Prostate gland (tissue), 2 donors: ENCODE results near the gene CEBPZ. TPM values are rescaled to one million over a fixed set of nuclear protein-coding genes. Genes with fewer than 3 reads are reported as not detected.

Source experiments
- DNase-seq: peaks from one replicate; pipeline ENCODE4 v3.0.0-alpha.2; 2019; ENCODE audit warnings: low spot score
- H3K27ac ChIP-seq, 2 donors: fragments of 200-600 bp; sonication (generic); 2 replicates each; pipeline ENCODE4 v1.5.1; 2017 to 2019
- H3K27me3 ChIP-seq: fragments of 200-600 bp; sonication (generic); replicated peaks from 2 replicates; pipeline ENCODE4 v1.5.1; 2019; ENCODE audit not compliant: insufficient read depth
- H3K36me3 ChIP-seq, 2 donors: fragments of 200-600 bp; sonication (generic); 1 replicate in 1 of 2; 2 replicates in 1 of 2; pipeline versions ENCODE4 v1.5.1 to v1.8.1; 2017 to 2019
- H3K4me1 ChIP-seq: fragments of 200-600 bp; sonication (generic); replicated peaks from 2 replicates; pipeline ENCODE4 v1.5.1; 2019
- H3K4me3 ChIP-seq, 2 donors: fragments of 200-600 bp; sonication (generic); 2 replicates each; pipeline ENCODE4 v1.5.1; 2017 to 2019
- H3K9me3 ChIP-seq: fragments of 200-600 bp; sonication (generic); 2 replicates; pipeline ENCODE4 v1.5.1; 2017
- CTCF ChIP-seq, 4 experiments: fragments of 200-600 bp in 2 of 4; fragments of 450-650 bp in 2 of 4; sonication (generic) in 2 of 4; IDR thresholded peaks; 1 replicate in 3 of 4; 2 replicates in 1 of 4; pipeline ENCODE4 v1.5.1; 2016 to 2019; ENCODE audit warnings: antibody characterized with exemption in 4 of 4, mild to moderate bottlenecking in 2 of 4, moderate library complexity in 2 of 4
- POLR2A ChIP-seq: fragments of 450-650 bp; IDR thresholded peaks from one replicate; pipeline ENCODE4 v1.6.1; 2016; ENCODE audit warnings: antibody characterized with exemption, mild to moderate bottlenecking
- POLR2AphosphoS5 ChIP-seq: sonication (generic); formaldehyde crosslinking; IDR thresholded peaks from one replicate; pipeline ENCODE4 v1.6.1; 2017; ENCODE audit warnings: antibody characterized with exemption
- WGBS: methylation state at CpG from one replicate; pipeline ENCODE4 v1.1.5; 2018; 5-methylcytosine and 5-hydroxymethylcytosine counted together
- intact Hi-C: fragments of 100-400 bp; cut with DNase I; formaldehyde crosslinking; loops from one replicate; pipeline ENCODE4 v1.14.2; 2022
- total RNA-seq, 2 donors: library from RNA; depleted of rRNA; stranded (reverse); fragments of >200 nt; gene quantifications; one replicate each; pipeline ENCODE4 v1.1.0, GENCODE V29; 2016

CEBPZ gene
- total RNA-seq, 2 donors from 2014 or later = 27.5 to 35.4 TPM

GRCh38 chr2:37268111-37268510 lies 36.7 kb upstream of the CEBPZ start:
- DNase-seq = no peak
- Histone ChIP-seq H3K4me3 (no peak overlapping the region), H3K27me3 (no peaks in the 10 kb centered on the region), H3K36me3 (no peaks in the 10 kb centered on the region), H3K27ac (no peak overlapping the region), H3K4me1 (no peaks in the 10 kb centered on the region), H3K9me3 (no peaks in the 10 kb centered on the region)
- TF ChIP-seq POLR2AphosphoS5 = no peak
- TF ChIP-seq POLR2A = no peak
- no peak for TF ChIP-seq CTCF (IDR thresholded peaks at IDR 0.05)
- intact Hi-C loops = no loop called here
- WGBS = 74% methylated on average over 4 of the region's 4 CpGs

GRCh38 chr2:37267685-37268084 lies 36.3 kb upstream of the CEBPZ start:
- no peak for TF ChIP-seq POLR2AphosphoS5
- no peak for TF ChIP-seq CTCF (IDR thresholded peaks at IDR 0.05)
- TF ChIP-seq POLR2A = no peak
- Histone ChIP-seq H3K4me3 (no peak overlapping the region), H3K36me3 (no peaks in the 10 kb centered on the region), H3K4me1 (no peaks in the 10 kb centered on the region), H3K27me3 (no peaks in the 10 kb centered on the region), H3K9me3 (no peaks in the 10 kb centered on the region), H3K27ac (no peak overlapping the region)
- no peak for DNase-seq
- intact Hi-C loops = no loop called here

GRCh38 chr2:37263839-37264238 lies 32.4 kb upstream of the CEBPZ start:
- H3K27me3 ChIP-seq = no peaks in the 10 kb centered on the region
- no peak for DNase-seq
- no peaks in the 10 kb centered on the region for H3K36me3 ChIP-seq
- H3K27ac ChIP-seq = no peak overlapping the region
- no peak for TF ChIP-seq POLR2A
- no peak for TF ChIP-seq CTCF (IDR thresholded peaks at IDR 0.05)
- TF ChIP-seq POLR2AphosphoS5 = no peak
- no peaks in the 10 kb centered on the region for H3K4me1 ChIP-seq
- H3K4me3 ChIP-seq = no peak overlapping the region
- intact Hi-C loops = no loop called here
- 77% methylated on average over 2 of the region's 2 CpGs for WGBS
- H3K9me3 ChIP-seq = no peaks in the 10 kb centered on the region

GRCh38 chr2:37262522-37262921 lies 31.1 kb upstream of the CEBPZ start:
- WGBS = 78% methylated on average over 2 of the region's 2 CpGs
- no peaks in the 10 kb centered on the region for H3K36me3 ChIP-seq
- TF ChIP-seq POLR2AphosphoS5 = no peak
- no peak for TF ChIP-seq CTCF (IDR thresholded peaks at IDR 0.05)
- TF ChIP-seq POLR2A = no peak
- H3K27ac ChIP-seq = no peak overlapping the region
- H3K27me3 ChIP-seq = no peaks in the 10 kb centered on the region
- intact Hi-C loops = no loop called here
- no peak for DNase-seq
- H3K9me3 ChIP-seq = no peaks in the 10 kb centered on the region
- H3K4me1 ChIP-seq = no peaks in the 10 kb centered on the region
- no peak overlapping the region for H3K4me3 ChIP-seq

- no peak for DNase-seq
- no peaks in the 10 kb centered on the region for H3K4me1 ChIP-seq
- intact Hi-C loops = no loop called here
- H3K36me3 ChIP-seq = peaks cover 3% of the 10 kb centered on the region in 2 donors
- H3K4me3 ChIP-seq = no peak overlapping the region
- TF ChIP-seq POLR2AphosphoS5 = no peak
- no peak for TF ChIP-seq CTCF (IDR thresholded peaks at IDR 0.05)
- TF ChIP-seq POLR2A = no peak
- H3K9me3 ChIP-seq = no peaks in the 10 kb centered on the region
- no peaks in the 10 kb centered on the region for H3K27me3 ChIP-seq
- H3K27ac ChIP-seq = no peak overlapping the region
- WGBS = 72% methylated on average over 5 of the region's 5 CpGs
Observed at GRCh38 chr2:37250869-37251740, 19.7 kb upstream of the CEBPZ start.
